ENCODE data around the gene FXYD5. TPM values are rescaled to one million over a fixed set of nuclear protein-coding genes. Genes with fewer than 3 reads are reported as not detected.

The FXYD5 gene
- total and polyA plus RNA-seq, 9 of the 15 experiments (the other 6 are each of a cell fraction or from before 2014, with no cell fraction given) = 104 to 537 (median 174) TPM

- TF ChIP-seq ZBTB7A (IDR thresholded peaks at IDR 0.05; ENCODE audit: borderline replicate concordance, control insufficient read depth, low read depth, low read length) = peak; percentile 81
- TF ChIP-seq E2F6 (IDR thresholded peaks at IDR 0.05; ENCODE audit: borderline replicate concordance in 1 of 2, extremely low read depth in 1 of 2, insufficient read depth in 1 of 2, insufficient read length in 1 of 2, low read depth in 1 of 2, low read length in 1 of 2, poor library complexity in 1 of 2, severe bottlenecking in 1 of 2) = peak in 1 of 2 experiments; percentile 67
- TF ChIP-seq GABPA (tag; conservative IDR thresholded peaks at IDR 0.05; ENCODE audit: low read depth) = 0 out of 2 replicates have a peak, but pooled peaks have one; percentile 10
- TF ChIP-seq, protein P1, sequence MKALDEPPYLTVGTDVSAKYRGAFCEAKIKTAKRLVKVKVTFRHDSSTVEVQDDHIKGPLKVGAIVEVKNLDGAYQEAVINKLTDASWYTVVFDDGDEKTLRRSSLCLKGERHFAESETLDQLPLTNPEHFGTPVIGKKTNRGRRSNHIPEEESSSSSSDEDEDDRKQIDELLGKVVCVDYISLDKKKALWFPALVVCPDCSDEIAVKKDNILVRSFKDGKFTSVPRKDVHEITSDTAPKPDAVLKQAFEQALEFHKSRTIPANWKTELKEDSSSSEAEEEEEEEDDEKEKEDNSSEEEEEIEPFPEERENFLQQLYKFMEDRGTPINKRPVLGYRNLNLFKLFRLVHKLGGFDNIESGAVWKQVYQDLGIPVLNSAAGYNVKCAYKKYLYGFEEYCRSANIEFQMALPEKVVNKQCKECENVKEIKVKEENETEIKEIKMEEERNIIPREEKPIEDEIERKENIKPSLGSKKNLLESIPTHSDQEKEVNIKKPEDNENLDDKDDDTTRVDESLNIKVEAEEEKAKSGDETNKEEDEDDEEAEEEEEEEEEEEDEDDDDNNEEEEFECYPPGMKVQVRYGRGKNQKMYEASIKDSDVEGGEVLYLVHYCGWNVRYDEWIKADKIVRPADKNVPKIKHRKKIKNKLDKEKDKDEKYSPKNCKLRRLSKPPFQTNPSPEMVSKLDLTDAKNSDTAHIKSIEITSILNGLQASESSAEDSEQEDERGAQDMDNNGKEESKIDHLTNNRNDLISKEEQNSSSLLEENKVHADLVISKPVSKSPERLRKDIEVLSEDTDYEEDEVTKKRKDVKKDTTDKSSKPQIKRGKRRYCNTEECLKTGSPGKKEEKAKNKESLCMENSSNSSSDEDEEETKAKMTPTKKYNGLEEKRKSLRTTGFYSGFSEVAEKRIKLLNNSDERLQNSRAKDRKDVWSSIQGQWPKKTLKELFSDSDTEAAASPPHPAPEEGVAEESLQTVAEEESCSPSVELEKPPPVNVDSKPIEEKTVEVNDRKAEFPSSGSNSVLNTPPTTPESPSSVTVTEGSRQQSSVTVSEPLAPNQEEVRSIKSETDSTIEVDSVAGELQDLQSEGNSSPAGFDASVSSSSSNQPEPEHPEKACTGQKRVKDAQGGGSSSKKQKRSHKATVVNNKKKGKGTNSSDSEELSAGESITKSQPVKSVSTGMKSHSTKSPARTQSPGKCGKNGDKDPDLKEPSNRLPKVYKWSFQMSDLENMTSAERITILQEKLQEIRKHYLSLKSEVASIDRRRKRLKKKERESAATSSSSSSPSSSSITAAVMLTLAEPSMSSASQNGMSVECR (CRISPR knock-in tag; IDR thresholded peaks at IDR 0.05) = 0 out of 2 replicates have a peak, but pooled peaks have one; percentile 32
- peak in 1 of 2 experiments; percentile 8; a peak in 1 of 4 replicates for TF ChIP-seq HDAC1 (IDR thresholded peaks at IDR 0.05)
- TF ChIP-seq, protein P2, sequence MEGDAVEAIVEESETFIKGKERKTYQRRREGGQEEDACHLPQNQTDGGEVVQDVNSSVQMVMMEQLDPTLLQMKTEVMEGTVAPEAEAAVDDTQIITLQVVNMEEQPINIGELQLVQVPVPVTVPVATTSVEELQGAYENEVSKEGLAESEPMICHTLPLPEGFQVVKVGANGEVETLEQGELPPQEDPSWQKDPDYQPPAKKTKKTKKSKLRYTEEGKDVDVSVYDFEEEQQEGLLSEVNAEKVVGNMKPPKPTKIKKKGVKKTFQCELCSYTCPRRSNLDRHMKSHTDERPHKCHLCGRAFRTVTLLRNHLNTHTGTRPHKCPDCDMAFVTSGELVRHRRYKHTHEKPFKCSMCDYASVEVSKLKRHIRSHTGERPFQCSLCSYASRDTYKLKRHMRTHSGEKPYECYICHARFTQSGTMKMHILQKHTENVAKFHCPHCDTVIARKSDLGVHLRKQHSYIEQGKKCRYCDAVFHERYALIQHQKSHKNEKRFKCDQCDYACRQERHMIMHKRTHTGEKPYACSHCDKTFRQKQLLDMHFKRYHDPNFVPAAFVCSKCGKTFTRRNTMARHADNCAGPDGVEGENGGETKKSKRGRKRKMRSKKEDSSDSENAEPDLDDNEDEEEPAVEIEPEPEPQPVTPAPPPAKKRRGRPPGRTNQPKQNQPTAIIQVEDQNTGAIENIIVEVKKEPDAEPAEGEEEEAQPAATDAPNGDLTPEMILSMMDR (IDR thresholded peaks at IDR 0.05 in 2 of 3, conservative IDR thresholded peaks at IDR 0.05 in 1 of 3; ENCODE audit: insufficient read depth in 2 of 3, low read depth in 1 of 3, low read length in 3 of 3) = peak in 2 of 3 experiments; percentile 58 to 78; a peak in 4 of 6 replicates
- TF ChIP-seq SREBF2 (CRISPR knock-in tag; IDR thresholded peaks at IDR 0.05) = no peak
- TF ChIP-seq, protein P3, sequence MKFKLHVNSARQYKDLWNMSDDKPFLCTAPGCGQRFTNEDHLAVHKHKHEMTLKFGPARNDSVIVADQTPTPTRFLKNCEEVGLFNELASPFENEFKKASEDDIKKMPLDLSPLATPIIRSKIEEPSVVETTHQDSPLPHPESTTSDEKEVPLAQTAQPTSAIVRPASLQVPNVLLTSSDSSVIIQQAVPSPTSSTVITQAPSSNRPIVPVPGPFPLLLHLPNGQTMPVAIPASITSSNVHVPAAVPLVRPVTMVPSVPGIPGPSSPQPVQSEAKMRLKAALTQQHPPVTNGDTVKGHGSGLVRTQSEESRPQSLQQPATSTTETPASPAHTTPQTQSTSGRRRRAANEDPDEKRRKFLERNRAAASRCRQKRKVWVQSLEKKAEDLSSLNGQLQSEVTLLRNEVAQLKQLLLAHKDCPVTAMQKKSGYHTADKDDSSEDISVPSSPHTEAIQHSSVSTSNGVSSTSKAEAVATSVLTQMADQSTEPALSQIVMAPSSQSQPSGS (CRISPR knock-in tag; IDR thresholded peaks at IDR 0.05) = no peak
- TF ChIP-seq, protein P4, sequence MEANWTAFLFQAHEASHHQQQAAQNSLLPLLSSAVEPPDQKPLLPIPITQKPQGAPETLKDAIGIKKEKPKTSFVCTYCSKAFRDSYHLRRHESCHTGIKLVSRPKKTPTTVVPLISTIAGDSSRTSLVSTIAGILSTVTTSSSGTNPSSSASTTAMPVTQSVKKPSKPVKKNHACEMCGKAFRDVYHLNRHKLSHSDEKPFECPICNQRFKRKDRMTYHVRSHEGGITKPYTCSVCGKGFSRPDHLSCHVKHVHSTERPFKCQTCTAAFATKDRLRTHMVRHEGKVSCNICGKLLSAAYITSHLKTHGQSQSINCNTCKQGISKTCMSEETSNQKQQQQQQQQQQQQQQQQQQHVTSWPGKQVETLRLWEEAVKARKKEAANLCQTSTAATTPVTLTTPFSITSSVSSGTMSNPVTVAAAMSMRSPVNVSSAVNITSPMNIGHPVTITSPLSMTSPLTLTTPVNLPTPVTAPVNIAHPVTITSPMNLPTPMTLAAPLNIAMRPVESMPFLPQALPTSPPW (CRISPR knock-in tag; IDR thresholded peaks at IDR 0.05) = peak; percentile 95
- TF ChIP-seq, protein P5, sequence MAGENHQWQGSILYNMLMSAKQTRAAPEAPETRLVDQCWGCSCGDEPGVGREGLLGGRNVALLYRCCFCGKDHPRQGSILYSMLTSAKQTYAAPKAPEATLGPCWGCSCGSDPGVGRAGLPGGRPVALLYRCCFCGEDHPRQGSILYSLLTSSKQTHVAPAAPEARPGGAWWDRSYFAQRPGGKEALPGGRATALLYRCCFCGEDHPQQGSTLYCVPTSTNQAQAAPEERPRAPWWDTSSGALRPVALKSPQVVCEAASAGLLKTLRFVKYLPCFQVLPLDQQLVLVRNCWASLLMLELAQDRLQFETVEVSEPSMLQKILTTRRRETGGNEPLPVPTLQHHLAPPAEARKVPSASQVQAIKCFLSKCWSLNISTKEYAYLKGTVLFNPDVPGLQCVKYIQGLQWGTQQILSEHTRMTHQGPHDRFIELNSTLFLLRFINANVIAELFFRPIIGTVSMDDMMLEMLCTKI (IDR thresholded peaks at IDR 0.05; ENCODE audit: partially characterized antibody) = no peak
- peak in 1 of 2 experiments; percentile 65; a peak in 1 of 4 replicates for TF ChIP-seq MAZ (CRISPR knock-in tag; conservative IDR thresholded peaks at IDR 0.05 in 1 of 2, IDR thresholded peaks at IDR 0.05 in 1 of 2)
- 0 out of 2 replicates have a peak, but pooled peaks have one; percentile 23 for TF ChIP-seq CREM (IDR thresholded peaks at IDR 0.05; ENCODE audit: low read depth)
These were observed 11.8 kb upstream of the FXYD5 start (continued) for GRCh38 chr19:35142606-35143230.
